ENCODE data around the gene SPSB1.

Gene SPSB1

DNA sequence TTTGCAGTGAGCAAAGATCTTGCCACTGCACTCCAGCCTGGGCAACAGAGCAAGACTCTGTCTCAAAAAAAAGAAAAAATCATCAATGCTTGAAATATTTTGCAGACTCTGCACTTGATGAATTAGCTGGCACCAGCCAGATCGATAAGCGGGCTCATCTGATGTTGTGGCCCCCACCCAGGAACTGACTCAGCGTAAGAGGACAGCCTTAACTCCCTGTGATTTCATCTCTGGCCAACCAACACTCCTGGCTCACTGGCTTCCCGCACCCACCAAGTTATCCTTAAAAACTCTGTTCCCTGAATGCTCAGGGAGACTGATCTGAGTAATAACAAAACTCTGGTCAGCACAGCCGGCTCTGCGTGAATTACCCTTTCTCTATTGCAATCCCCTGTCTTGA, 98.9 kb downstream of the SPSB1 start:
- no peak for DNase-seq (ENCODE audit: low spot score)

DNA sequence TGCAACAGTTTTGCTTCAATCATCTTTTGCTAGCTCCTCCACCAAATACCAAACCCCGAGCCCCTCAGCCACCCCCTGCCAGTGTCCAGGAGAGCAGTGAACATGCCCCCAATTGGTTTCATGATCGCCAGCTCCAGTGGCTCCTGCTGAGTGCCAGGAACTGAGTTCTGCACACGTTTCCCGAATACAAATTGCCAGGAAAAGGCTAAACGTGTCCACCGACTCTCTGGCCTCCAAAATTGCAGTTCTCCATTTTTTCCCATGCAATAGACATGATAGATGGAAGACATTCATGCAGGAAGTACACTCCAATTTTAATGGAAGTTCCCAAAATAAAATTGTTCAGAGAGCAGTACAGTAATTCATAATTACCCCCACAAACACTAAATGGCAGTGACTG, 101.3 kb downstream of the SPSB1 start:
- no peak for DNase-seq (ENCODE audit: low spot score)

DNA sequence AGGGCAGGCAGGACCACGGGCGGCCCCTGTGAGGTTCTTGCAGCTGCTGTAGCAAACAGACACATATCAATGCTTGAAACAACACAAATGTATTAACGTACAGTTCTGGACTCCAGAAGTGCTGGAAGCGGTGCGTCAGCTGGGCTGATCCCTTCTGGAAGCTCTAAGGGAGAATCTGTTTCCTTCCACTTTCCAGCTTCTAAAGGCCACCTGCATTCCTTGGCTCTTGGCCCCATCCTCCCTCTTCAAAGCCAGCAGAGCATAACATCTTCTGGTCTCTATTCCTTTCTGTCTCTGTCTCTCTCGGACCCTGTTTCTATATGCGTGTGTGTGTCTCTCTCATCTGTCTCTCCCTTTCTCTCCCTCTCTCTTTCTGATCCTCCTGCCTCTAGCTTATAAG, 102.3 kb downstream of the SPSB1 start:
- no peak for DNase-seq (ENCODE audit: low spot score)

DNA sequence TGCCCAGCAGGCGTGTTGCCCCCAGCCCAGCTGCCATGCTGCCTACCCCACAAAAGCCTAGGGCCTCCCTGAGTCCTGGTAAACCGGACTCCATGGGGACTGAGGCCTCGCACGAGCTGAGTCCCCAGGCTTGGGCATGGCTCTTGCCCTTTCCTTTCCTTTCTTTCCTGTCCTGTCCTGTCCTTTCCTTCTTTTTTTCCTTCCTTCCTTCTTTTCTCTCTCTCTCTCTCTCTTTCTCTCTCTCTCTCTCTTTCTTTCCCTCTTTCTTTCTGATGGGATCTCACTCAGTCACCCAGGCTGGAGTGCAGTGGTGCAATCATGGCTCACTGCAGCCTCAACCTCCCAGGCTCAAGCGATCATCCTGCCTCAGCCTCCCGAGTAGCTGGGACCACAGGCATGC, 104.4 kb downstream of the SPSB1 start:
- no peak for DNase-seq (ENCODE audit: low spot score)

DNA sequence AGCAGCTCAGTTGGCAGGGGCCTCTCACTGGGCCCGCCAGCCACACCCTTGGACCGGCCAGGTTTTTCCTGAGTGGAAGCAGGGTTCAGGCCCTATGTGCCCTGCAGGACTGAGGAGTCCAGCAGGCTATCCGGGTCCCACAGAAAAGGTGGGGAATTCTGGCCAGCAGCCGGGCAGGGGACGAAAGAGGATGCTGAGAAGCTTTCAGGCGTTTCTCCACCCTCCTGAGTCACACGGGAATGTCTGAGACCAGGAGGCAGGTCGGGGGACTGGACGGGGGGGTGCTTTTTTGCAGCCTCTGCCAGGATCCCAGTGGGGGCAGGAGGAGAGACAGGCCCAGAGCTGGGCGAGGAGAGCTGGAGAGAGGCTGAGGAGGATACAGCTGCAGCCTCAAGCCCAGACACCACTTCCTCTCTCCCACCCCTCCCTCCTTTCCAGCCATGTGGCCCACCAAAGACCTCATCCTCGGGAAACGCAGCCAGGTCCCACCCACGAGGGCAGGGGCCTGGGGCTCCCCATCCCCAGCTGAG, 105.4 kb downstream of the SPSB1 start:
- DNase-seq (ENCODE audit: low spot score): no peak

- DNase-seq (ENCODE audit: low spot score): no peak
Measured at GRCh38 chr1:9399510-9400424, 107.1 kb downstream of the SPSB1 start.

DNA sequence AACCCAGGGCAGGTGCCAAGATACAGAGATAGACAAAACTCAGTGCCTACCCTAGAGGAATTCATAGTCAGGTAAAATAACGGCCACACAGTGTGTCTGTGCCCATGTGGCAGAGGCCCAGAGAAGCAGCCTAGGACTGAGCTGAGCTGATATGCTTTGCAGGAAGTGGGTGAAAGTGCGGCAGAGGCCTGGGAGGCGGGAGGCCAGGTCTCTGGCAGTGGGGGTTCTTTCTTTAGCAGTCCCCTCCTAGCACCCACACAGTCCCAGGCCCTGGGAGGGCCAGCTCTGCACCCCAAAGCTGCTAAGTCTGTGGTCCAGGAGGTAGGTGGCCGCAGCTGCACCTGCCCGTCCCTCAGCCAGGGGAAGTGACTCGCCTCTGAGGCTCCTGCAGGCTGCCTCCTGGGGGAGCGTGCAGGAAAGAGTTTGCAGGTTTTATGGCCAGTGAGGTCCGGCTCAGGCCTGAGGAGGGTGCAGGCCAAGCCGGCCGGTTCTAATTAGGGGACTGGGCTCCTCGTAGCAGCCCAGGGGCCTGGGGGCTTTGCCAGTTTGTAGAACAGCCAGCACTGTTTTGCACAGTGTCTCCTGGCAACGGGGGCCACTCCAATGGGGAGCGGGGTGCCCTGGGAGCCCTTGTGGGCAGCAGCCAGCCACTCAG, 107.9 kb downstream of the SPSB1 start:
- no peak for DNase-seq (ENCODE audit: low spot score)

GRCh38 chr1:9401080-9401453, 108.4 kb downstream of the SPSB1 start:
- DNase-seq (ENCODE audit: low spot score): no peak

DNA sequence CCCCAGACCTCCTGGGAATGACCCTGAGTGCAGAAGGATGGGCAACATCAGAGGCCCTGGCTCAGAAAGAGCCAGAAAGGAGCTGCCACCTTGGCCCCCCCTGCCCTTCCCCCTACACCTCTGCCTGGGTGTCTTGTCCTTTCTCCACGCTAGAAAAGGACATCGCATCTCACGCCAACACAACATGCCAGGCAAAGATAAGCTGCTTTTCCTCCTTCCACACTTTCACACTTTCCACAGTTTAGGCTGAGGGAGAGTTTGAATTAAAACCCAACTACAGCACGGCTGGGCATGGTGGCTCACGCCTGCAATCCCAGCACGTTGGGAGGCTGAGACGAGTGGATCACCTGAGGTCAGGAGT, 109.5 kb downstream of the SPSB1 start:
- no peak for DNase-seq (ENCODE audit: low spot score)

GRCh38 chr1:9402717-9403225, 110.1 kb downstream of the SPSB1 start:
- DNase-seq (ENCODE audit: low spot score): no peak

- no peak for DNase-seq (ENCODE audit: low spot score)
Measured at GRCh38 chr1:9404117-9404914, 111.6 kb downstream of the SPSB1 start.

DNA sequence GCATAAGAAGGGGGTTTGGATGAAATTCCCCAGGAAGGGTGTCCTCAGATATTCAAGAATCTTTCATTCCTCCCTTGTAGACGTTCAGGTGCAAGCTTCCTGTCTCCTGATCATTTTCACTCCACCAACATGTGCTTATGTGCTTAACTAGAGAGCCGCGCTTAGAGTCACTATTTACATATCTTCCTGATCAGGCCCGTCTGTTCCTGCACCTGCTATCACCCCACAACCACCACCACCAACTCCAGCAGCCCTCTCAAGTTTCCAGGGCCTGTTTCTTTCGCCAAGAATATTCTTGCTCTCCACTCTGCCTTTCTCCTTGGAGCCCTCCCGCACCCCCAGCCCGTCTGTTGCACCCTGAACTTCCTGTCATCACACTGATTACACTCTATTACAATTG, 113.4 kb downstream of the SPSB1 start:
- DNase-seq (ENCODE audit: low spot score): no peak

DNA sequence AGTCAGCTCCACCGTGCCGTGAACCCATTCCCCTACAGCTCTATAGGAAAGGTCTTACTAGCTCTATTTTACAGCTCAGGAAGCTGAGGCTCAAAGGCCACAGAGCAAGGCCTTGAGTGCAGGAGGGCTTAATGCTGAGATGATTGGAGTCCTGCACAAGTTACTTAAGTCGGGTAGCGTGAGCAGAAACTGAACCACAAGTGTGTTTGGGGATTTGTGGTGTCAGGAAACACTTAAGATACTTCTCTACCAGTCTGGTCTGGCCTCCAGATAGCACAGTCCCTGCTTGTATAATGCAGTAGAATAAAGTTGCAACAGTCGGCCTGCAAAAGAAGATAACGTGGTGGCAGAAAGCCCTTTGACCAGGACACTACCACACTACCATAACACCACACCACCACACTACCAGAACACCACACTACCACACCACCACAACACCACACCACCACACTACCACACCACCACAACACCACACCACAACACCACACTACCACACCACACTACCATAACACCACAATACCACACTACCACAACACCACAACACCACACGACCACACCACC, 118.1 kb downstream of the SPSB1 start:
- peak; percentile 37 for DNase-seq (ENCODE audit: low spot score)

GRCh38 chr1:9413071-9413876, 120.6 kb downstream of the SPSB1 start:
- peak; percentile 90 for DNase-seq (ENCODE audit: low spot score)

GRCh38 chr1:9413877-9414213, 121.2 kb downstream of the SPSB1 start:
- peak; percentile 81 for DNase-seq (ENCODE audit: low spot score)

- no peak for DNase-seq (ENCODE audit: low spot score)
Measured at GRCh38 chr1:9416506-9416905, 123.8 kb downstream of the SPSB1 start.

DNA sequence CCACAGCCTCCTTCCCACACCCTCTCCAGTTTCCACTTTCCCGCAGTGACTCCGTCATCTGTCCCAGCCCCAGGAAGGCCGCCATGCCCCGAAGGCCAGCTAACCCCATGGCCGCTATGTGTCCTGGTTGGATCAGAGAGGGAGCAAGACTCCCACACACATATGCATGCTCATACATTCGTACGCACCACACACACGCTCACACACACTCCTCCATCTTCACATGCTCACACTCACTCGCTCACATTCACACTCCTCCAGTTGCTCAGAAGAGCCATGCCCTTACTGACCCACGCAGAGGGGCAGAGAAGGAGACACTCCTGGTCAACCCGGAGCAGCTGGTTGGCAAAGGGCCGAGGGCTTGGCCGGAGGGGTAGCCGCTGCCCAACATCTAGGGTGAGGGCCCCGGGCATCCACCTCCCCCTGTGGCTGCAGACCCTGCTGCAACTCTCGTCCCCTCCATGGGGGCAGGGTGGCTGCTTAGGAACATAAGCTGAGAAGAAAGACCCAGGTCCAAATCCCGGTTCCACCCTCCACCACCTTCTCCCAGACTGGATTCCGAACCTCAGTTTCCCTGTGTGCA, 124.3 kb downstream of the SPSB1 start:
- no peak for DNase-seq (ENCODE audit: low spot score)

DNA sequence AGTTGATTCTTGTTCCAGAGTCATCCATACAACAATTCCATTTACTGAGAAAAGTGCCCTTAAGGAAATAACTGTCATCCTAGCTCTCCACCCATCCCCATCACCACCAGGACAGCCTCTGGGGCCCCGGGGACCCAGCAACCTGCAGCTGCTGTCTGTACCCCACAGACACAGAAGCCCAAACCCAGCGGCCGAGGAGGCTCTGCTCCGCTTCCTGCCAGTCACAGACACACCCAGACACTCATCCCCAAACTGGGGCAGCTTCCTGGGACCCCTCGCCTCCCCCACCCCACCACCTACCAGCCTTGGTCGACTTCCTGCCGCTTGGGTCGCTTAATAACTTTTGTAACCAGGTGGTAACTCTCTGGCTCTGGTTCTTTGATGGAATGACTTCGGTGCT, 125.0 kb downstream of the SPSB1 start:
- DNase-seq (ENCODE audit: low spot score): no peak

DNA sequence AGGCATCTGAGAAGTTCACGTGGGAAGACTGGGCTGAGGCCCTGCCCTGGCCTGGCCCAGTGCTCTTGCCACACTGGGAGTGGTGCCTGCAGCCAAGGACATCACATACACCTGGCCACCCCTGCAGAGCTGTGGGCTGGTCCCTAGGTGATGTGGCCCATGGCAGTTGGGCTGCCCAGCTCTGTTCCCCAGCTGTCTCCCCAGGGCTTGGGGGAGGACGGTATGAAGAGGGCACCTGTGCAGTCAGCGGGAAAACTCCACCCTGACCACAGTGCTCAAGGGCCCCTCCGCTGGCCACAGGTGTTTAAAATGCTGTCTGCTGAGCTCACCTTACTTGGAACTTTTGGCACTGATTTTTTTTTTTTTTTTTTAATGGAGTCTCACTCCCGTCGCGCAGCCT, 126.2 kb downstream of the SPSB1 start:
- DNase-seq (ENCODE audit: low spot score): no peak
